ENCODE results near the gene CPA1.
"Not testable (repeated sequence)": the region's sequence is repeated elsewhere in the genome, so short reads cannot be mapped to it uniquely, and the experiment has no call there.

Gene CPA1

GRCh38 chr7:130374507-130374906 lies 5.8 kb upstream of the CPA1 start:
- no peak for DNase-seq (ENCODE audit: low spot score)

DNA sequence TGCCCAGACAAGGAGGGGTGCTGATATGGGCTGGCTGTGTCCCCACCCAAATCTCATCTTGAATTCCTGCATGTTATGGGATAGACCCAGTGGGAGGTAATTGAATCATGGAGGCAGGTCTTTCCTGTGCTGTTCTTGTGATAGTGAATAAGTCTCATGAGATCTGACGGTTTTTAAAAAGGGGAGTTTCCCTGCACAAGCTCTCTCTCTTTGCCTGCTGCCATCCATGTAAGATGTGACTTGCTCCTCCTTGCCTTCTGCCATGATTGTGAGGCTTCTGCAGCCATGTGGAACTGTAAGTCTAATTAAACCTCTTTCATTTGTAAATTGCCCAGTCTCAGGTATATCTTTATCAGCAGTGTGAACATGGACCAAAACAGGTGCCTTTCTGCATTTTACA lies 3.8 kb upstream of the CPA1 start:
- not testable (repeated sequence) for DNase-seq (ENCODE audit: low spot score)

DNA sequence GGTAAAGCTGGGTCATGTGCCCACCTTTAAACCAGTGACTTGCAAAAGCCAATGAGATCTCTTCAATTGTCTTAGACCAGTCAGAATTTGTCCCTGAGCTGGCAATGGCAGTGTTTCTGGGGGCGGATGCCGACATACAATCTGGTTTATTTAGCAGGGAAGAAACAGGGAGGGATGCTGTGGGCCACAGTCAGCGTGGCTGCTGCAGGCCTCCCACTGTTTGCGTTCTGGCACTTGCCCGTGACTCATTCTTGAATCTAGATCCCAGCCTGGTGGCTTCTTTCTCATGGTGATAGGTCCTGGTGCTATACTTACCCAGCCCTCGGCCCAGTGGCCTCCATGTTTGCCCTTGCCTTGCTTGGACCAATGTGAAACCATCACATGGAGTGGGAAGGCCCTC lies 3.1 kb upstream of the CPA1 start:
- no peak for DNase-seq (ENCODE audit: low spot score)

DNA sequence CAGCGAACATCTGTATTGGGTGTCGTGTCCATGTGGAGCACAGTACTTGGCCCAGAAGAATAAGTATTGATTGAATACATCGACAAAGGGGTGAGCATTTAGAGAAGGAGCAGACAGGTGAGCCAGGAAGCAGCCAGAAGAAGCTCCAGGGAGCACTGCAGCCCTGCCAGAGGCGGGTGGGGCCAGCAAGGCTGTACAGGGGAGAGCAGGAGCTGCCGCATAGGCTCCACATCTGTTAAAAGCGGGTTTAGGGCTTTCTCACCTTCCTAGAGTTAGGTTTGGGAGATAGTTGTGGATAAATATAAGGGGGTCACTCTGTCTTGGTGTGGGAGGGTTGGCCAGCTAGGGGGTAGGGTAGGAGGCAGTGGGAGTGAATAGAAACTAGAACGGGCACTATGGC lies 1.3 kb upstream of the CPA1 start:
- no peak for DNase-seq (ENCODE audit: low spot score)

DNA sequence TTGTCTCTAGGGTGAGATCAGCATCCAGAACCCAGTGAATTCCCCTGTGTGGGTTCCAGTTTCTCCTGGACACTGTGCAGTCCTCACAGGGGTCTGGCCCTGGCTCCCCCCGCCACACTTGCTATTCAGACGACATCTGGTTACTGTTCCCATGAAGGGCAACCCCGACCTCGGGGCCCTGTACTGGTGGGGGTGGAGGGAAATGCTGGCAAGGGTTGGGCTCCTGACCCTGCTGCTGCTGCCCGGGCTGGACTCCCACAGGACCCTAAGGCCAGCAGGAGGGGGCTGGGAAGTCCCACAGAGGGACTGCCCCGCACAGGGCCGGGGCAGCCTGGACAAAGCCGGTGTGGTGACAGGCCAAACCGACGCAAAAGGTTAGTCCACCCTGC lies 768 bp upstream of the CPA1 start:
- no peak for DNase-seq (ENCODE audit: low spot score)

DNA sequence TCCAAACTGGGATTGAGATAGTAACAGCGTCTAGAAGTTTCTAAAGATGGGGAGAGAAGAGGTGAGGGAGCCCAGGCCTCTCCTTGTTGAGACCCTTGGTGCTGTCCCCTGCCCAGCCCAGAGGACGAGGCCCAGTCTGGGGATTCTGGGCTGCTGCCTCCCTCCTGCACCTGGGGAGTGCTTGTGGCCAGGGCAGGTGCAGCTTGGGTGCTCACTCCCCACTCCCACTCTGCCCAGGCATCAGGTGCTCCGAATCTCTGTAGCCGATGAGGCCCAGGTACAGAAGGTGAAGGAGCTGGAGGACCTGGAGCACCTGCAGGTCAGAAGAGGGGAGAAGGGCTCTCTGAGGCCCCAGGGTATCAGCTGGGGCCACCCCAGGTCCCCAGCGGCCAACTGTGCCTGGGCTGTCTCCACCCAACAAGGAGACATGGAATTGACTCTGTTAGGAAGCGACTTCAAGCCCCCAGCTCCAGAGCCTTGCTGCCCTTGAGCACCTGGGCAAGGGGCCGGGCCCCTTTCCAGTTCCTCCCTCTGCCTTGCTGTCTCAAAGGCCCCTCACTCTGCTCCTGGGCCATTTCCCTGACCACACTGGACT lies 664 bp downstream of the CPA1 start:
- no peak for DNase-seq (ENCODE audit: low spot score)

DNA sequence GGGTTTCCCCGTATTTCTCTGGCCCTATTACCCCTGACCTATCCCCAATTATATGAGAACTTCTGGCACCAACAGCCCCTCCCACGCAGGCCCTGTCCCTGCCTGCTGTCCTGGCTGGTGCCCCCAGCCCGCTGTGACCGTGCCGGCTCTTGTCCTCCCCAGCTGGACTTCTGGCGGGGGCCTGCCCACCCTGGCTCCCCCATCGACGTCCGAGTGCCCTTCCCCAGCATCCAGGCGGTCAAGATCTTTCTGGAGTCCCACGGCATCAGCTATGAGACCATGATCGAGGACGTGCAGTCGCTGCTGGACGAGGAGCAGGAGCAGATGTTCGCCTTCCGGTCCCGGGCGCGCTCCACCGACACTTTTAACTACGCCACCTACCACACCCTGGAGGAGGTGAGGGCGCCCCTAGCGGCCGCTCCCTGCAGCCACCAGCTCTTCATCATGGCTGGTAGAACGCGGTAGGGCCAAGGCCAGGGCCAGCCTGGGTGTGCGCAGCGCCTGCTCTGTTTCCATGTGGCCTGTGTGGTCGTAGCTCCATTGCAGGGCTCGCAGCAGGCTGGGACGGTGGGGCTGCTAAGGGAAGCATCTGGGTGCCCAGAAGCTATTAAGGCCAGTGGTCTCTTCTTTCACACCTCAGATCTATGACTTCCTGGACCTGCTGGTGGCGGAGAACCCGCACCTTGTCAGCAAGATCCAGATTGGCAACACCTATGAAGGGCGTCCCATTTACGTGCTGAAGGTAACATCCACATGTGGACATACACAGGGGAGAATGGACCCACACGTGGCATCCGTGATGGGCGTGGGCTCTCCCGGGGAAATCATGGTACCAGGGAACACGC lies 1.4 kb downstream of the CPA1 start:
- no peak for DNase-seq (ENCODE audit: low spot score)

DNA sequence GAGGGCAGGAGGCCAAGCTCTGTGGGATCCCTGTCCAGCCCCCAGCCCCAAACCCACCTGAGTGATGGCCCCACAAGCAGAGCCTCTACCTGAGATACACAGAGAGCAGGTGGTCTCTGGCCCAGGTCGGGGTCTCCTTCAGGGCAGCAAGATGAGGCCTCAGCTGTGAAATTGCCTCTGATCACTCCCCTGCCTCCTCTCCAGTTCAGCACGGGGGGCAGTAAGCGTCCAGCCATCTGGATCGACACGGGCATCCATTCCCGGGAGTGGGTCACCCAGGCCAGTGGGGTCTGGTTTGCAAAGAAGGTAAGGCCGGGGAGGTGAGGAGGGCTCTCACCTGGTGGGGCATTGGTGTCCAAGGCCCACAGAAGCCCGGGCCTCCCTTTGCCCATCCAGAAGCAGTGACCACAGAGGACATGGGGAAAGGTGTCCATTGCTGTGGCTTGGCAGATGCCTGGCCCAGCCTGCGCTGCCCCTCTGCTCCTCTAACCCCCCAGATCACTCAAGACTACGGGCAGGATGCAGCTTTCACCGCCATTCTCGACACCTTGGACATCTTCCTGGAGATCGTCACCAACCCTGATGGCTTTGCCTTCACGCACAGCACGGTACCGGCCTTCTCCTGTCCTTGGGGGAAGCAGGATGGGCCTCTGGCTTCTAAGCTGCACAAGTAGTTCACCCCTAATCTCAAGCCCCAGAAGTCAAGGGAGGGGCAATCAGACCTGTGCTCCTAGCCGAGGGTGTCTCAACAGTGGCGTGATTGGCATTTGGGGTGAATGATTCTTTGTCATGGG lies 3.1 kb downstream of the CPA1 start:
- DNase-seq (ENCODE audit: low spot score), result no peak

- no peak for DNase-seq (ENCODE audit: low spot score)
These were observed 4.1 kb downstream of the CPA1 start for GRCh38 chr7:130384371-130384801.

DNA sequence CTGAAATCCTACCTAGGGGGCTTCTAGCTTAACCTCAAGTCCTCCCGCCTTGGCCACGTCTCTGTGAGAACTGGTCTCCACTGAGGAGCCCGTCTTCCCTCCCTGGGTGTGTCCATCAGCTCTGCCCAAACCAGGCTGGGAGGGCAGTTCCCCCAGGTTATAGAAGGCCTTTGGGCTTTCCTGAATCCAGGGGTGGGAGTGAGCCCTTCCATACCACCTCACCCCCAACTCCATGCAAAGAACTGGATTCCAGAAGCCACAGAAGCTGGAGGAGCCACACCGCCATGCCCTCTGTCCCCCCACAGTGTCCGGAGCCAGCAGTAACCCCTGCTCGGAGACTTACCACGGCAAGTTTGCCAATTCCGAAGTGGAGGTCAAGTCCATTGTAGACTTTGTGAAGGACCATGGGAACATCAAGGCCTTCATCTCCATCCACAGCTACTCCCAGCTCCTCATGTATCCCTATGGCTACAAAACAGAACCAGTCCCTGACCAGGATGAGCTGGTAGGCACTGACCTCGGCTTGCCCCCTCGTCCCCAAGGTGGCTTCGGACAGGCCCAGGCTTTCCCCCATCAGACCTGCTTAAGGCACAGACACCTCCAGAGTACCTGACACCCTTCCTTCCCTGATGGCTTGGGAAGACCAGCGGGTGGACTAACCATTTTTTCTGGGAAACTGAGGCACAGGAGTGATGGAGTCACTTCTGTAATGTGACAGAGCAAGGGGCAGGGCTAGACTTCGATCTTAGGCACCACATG lies 4.7 kb downstream of the CPA1 start:
- DNase-seq (ENCODE audit: low spot score), result no peak

DNA sequence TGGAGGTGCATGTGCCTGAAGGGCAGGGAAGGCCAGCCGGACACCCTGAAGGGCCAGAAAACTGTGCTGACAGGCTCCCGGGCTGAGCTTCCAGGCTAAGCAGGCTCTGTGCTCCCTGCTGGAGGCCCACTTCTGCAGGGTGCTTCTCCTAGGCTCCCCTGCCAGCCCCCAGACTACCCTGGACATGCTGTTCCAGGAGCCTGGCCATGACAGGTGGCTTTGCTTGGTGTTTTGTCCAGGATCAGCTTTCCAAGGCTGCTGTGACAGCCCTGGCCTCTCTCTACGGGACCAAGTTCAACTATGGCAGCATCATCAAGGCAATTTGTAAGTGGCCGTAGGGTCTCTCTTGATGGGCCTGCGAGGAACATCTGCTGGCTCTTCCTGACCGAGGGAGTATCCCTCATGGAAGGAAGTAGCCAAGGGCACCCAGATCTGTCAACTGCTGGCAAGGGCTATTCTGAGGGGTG lies 5.3 kb downstream of the CPA1 start:
- DNase-seq (ENCODE audit: low spot score), result no peak

DNA sequence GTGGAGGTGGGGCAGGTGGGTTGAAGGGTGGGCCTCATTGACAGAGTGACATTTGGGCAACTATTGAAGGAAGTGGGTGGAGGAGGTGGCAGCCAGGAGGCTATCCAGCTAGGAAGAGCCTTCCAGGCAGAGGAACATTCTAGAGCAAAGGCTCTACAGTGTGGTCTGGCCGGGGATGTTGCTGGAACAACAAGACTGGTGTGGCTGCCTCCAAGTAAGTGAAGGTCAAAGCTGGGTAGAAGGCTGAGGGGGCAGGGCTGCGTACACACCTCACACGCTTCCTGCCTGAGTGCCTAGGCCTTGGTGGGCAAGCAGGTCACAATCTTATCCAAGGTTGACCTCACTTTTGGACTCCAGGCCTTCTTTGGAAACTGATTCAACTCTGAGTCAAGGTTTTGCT lies 6.6 kb downstream of the CPA1 start:
- DNase-seq (ENCODE audit: low spot score), result no peak

DNA sequence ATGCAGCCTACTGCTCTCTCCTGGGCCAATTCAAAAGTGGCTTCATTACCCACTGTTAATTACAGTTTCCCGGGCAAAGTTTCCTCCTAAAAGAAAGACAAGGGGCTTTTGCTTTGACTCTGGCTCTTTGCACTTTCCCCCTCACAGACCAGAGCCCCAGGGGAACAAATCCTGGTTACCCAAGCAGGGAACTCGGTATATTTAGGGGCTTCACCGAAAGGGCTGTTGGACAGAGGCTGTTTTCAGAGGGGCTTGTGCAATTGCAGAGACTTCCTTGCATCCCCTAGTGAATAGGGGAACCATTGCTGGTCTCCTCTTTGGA lies 7.0 kb downstream of the CPA1 start:
- DNase-seq (ENCODE audit: low spot score), result no peak

DNA sequence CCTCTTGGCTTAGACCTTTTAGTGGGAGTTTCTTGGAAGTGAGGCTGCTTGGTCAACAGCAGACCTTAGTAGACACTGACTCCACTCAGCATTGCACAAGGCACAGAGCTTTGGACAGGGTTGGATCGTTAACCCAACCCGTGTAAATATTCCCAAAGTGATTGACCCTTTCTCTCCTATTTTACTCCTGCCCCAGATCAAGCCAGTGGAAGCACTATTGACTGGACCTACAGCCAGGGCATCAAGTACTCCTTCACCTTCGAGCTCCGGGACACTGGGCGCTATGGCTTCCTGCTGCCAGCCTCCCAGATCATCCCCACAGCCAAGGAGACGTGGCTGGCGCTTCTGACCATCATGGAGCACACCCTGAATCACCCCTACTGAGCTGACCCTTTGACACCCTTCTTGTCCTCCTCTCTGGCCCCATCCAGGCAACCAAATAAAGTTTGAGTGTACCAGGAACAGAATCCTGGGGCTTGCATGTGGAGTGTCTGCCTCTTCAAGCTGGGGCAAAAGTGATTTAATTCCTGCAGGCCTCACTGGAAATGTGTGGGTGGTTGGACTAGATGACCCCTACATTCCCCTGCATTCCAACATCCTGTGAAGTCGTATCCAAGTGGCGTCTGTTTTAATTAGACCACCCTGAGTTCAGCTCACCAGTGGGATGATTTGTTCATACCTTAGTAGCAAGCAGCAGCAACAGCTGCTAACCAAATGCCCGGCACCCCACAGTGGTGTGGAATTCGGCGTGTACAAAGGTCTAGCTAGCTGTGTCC lies 7.5 kb downstream of the CPA1 start:
- DNase-seq (ENCODE audit: low spot score), result no peak

DNA sequence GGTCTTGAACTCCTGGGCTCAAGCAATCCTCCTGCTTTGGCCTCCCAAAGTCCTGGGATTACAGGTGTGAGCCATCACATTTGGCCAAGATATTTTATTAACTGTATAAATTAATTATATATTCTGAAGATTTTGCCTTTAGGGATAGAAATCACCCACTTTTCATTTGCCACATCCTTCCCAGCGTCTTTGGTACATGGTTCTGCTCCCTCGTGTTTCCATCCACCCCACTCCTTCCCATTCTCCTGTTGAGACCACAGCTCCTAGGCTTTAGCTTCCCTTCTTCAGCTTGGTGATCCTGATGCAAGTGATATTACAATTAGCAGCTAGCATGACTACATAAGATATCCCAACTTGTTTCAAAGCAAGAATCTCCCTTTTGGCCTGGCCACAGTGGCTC lies 8.4 kb downstream of the CPA1 start:
- no peak for DNase-seq (ENCODE audit: low spot score)

DNA sequence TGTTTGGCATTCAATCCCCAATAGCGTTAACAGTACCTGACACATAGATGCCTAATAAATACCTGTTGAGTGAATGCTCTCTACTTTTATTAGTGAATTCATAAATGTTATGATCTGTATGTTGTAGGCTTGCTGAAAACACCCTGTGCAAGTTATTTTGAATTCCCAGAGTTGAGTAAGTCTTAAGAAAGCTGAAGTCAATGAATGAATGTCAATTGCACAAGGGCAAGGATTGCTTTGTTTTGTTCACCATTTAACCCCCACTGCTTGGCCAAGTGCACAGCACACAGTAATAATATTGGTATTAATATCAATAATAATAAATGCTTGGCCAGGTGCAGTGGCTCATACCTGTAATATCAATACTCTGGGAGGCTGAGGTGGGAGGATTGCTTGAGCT lies 10.2 kb downstream of the CPA1 start:
- DNase-seq (ENCODE audit: low spot score), result no peak

DNA sequence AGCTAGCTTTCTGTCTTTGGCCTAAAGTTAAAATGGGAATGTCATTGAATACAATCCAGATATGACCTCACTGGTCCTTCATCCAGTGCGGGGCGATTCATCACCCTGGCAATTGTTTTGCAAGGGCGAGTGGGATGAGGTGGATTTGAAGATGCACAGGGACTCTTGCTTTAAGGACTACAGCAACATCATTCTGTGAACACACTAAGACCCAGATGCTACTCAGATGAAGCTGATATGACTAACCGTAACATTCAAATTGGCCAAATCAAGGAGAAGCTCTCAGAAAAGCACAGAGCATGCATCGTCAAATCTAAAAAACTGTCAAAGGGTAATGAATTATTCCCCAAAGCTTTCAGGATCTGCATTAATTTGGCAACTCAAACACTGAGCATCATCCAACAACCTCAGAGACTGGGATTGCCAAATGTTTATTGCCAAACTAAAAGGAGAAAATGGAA lies 12.8 kb downstream of the CPA1 start:
- no peak for DNase-seq (ENCODE audit: low spot score)

DNA sequence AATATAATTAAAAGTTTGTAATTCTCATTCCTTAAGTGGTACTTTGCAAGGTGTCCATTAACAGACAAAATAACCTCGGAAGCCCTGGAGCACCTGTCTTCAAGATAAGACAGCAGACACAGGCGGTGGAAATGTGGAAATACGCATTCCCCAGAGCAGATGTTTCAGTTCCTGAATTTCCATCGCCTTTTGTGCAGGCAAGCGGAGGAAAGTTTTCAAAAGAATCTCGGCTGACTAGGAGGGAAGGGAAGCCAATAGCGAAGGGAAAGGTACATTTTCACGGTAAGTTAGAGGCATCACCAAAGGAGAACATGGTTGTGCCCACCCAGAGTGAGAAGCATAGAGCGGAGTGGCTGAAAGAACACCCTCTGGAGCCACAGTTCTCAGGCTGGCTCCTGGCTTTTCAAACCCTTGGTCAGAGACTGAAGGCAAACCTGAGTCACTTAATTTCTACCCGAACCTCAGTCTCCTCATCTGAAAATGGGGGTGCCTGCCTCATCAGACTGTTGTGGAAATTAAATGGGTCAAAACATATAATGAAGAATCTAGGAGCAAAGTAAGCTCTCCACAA lies 13.6 kb downstream of the CPA1 start:
- no peak for DNase-seq (ENCODE audit: low spot score)

- no peak for DNase-seq (ENCODE audit: low spot score)
These were observed 14.3 kb downstream of the CPA1 start for GRCh38 chr7:130394421-130395195.

- DNase-seq (ENCODE audit: low spot score), result no peak
These were observed 15.1 kb downstream of the CPA1 start for GRCh38 chr7:130395421-130395820.
